Fibroblast of villous mesenchyme (primary cell): Measurements from ENCODE around the gene PSMG1. TPM values are rescaled to one million over a fixed set of nuclear protein-coding genes. Genes with fewer than 3 reads are reported as not detected.
A peak's percentile ranks its signal among the peaks of the same experiment; 100 is the strongest.
"Not testable (repeated sequence)": the region's sequence is repeated elsewhere in the genome, so short reads cannot be mapped to it uniquely, and the experiment has no call there.

Experiments
- DNase-seq: peaks from one replicate; pipeline ENCODE4 v3.0.0-alpha.2; 2010; ENCODE audit warnings: low read depth
- H3K4me3 ChIP-seq: 2 replicates; pipeline ENCODE4 v1.5.1; 2011; ENCODE audit warnings: low read depth, mild to moderate bottlenecking, low read length
- CTCF ChIP-seq: IDR thresholded peaks from 2 replicates; pipeline ENCODE4 v1.5.1; 2012; ENCODE audit warnings: low read depth, mild to moderate bottlenecking, low read length; ENCODE audit not compliant: insufficient read depth
- total RNA-seq: library from RNA; depleted of rRNA; stranded (reverse); fragments of >200 nt; gene quantifications from 2 replicates; pipeline ENCODE4 v1.2.3, GENCODE V29; 2012

Gene PSMG1
- total RNA-seq, 1 donor, result 70.0 TPM

- no peak overlapping the region for H3K4me3 ChIP-seq
- peak; percentile 77 for DNase-seq
- TF ChIP-seq CTCF, result no peak
Measured at GRCh38 chr21:39141502-39141901, 41.7 kb downstream of the PSMG1 start.

- DNase-seq, result peak; percentile 80
- H3K4me3 ChIP-seq, result no peak overlapping the region
- TF ChIP-seq CTCF, result peak; percentile 12
Measured at GRCh38 chr21:39137248-39138178, 45.7 kb downstream of the PSMG1 start.

- no peak for TF ChIP-seq CTCF
- peak; percentile 49 for DNase-seq
- H3K4me3 ChIP-seq, result no peak overlapping the region
Measured at GRCh38 chr21:39136711-39137110, 46.5 kb downstream of the PSMG1 start.

- peak; percentile 35 for TF ChIP-seq CTCF
- H3K4me3 ChIP-seq, result not testable (repeated sequence)
- peak; percentile 44 for DNase-seq
Measured at GRCh38 chr21:39136138-39136537, 47.1 kb downstream of the PSMG1 start.

- no peak overlapping the region for H3K4me3 ChIP-seq
- TF ChIP-seq CTCF, result no peak
- no peak for DNase-seq
Measured at GRCh38 chr21:39134288-39134810, 48.9 kb downstream of the PSMG1 start.

GRCh38 chr21:39132248-39132647 is 51.0 kb downstream of the PSMG1 start:
- H3K4me3 ChIP-seq, result no peak overlapping the region
- no peak for DNase-seq
- no peak for TF ChIP-seq CTCF
